ENCODE data around the gene SPSB4. TPM values are rescaled to one million over a fixed set of nuclear protein-coding genes. Genes with fewer than 3 reads are reported as not detected.
A peak's percentile ranks its signal among the peaks of the same experiment; 100 is the strongest.

The SPSB4 gene
- total and polyA plus RNA-seq, 9 donors: 13.1 to 29.8 (median 26.6) TPM

DNA sequence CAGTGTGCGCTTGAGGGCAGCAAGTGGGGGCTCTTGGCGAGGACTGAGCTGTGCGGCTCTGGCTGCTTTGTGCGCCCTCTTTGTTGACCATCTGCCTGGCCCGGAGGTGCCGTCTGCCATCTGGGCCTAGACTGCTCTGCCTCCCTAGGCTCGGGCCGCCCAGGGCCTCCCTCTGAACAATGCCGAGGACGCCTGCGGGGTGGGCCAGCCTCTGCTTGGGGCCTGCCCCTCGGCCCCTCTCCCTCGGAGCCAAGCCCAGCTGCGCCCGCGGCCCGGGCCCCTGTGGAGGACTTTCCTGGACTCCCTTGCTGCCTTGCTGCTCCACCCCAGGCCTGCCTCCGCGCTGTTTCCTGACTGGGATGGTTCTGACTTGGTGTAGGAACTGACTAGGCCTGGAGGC is 31.9 kb upstream of the SPSB4 start:
- Histone ChIP-seq H3K4me1 (ENCODE audit: control insufficient read depth, insufficient read depth, low read length) (peaks cover 10% of the 10 kb centered on the region), H3K27me3 (ENCODE audit: control insufficient read depth, insufficient read depth, low read length) (no peaks in the 10 kb centered on the region), H3K27ac (ENCODE audit: low read length) (no peak overlapping the region), H3K4me3 (ENCODE audit: low read length) (no peak overlapping the region), H3K9me3 (replicated peaks; ENCODE audit: control insufficient read depth, low read depth, low read length) (no peaks in the 10 kb centered on the region), H3K36me3 (ENCODE audit: control insufficient read depth, insufficient read depth, low read length) (no peaks in the 10 kb centered on the region)
- no peak for DNase-seq
- WGBS (ENCODE audit: insufficient coverage): 91% methylated on average over 15 of the region's 19 CpGs

DNA sequence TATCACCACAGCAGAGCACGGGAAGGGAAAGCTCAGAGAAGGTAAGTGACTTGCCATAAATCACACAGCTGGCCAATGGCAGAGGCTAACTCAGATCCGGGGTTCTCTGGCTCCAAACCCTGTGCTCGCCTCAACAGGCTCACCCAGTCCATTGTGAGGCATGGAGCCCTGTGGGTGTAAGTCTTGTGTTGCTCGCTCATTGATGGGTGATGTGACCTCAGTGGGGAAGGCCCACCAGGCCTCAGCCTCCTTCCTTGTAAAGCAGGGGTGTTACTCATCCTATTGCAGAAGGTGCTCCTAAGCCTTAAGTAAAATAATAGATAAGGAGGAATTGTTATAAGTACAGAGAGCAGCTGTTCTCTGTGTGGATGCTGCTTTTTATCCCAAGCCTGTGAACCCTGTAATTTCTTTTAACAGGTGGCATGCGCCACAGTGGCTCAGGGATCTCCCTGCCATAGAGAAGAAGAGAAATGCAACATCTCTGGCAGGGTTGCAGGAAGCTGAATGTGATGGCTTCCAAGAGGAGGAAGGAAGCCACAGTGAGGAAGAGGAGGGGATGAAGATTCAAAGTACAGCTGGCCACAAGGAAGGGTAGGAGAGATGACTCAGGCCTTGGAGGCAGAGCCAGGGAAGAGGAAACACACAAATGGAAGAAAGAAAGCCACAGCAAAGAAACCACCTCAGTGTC is 30.9 kb upstream of the SPSB4 start:
- 80% methylated on average over 4 of the region's 5 CpGs for WGBS (ENCODE audit: insufficient coverage)
- no peaks in the 10 kb centered on the region for H3K27me3 ChIP-seq (ENCODE audit: control insufficient read depth, insufficient read depth, low read length)
- H3K9me3 ChIP-seq (replicated peaks; ENCODE audit: control insufficient read depth, low read depth, low read length): no peaks in the 10 kb centered on the region
- H3K36me3 ChIP-seq (ENCODE audit: control insufficient read depth, insufficient read depth, low read length): no peaks in the 10 kb centered on the region
- peaks cover 10% of the 10 kb centered on the region for H3K4me1 ChIP-seq (ENCODE audit: control insufficient read depth, insufficient read depth, low read length)
- no peak for DNase-seq
- H3K4me3 ChIP-seq (ENCODE audit: low read length): no peak overlapping the region
- H3K27ac ChIP-seq (ENCODE audit: low read length): no peak overlapping the region

DNA sequence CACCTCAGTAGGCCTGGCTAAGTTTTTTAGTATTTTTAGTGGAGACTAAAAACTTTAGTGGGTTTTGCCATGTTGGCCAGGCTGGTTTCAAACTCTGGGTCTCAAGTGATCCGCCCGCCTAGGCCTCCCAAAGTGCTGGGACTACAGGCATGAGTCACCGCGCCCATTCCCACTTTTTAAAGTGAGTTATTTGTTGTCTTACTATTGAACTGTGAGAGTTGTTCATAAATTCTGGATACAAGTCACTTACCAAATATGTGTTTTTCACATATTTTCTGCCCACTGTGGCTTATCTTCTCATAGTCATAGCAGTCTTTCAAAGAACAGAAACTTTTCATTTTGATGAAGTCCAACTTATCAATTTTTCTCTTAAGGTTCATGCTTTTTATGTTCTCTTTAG is 29.9 kb upstream of the SPSB4 start:
- H3K36me3 ChIP-seq (ENCODE audit: control insufficient read depth, insufficient read depth, low read length): no peaks in the 10 kb centered on the region
- H3K4me3 ChIP-seq (ENCODE audit: low read length): no peak overlapping the region
- 100% methylated on average over 2 of the region's 4 CpGs for WGBS (ENCODE audit: insufficient coverage)
- H3K9me3 ChIP-seq (replicated peaks; ENCODE audit: control insufficient read depth, low read depth, low read length): no peaks in the 10 kb centered on the region
- no peak overlapping the region for H3K27ac ChIP-seq (ENCODE audit: low read length)
- H3K4me1 ChIP-seq (ENCODE audit: control insufficient read depth, insufficient read depth, low read length): peaks cover 10% of the 10 kb centered on the region
- H3K27me3 ChIP-seq (ENCODE audit: control insufficient read depth, insufficient read depth, low read length): no peaks in the 10 kb centered on the region
- DNase-seq: no peak

DNA sequence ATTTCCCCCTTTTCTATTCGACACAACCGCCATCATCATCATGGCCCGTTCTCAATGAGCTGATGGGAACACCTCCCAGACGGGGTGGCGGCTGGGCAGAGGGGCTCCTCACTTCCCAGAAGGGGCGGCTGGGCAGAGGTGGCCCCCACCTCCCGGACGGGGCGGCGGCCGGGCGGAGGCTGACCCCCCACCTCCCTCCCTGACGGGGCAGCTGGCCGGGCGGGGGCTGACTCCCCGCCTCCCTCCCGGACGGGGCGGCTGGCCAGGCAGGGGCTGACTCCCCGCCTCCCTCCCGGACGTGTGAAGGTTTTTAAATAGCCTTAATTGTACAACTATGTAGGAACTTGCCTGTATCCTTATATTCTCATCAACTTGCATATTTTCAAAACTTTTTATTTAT is 20.9 kb upstream of the SPSB4 start:
- WGBS (ENCODE audit: insufficient coverage): no CpG with 5 or more reads among the region's 22 CpGs
- Histone ChIP-seq H3K9me3 (replicated peaks; ENCODE audit: control insufficient read depth, low read depth, low read length) (no peaks in the 10 kb centered on the region), H3K36me3 (ENCODE audit: control insufficient read depth, insufficient read depth, low read length) (no peaks in the 10 kb centered on the region), H3K27ac (ENCODE audit: low read length) (no peak overlapping the region), H3K4me1 (ENCODE audit: control insufficient read depth, insufficient read depth, low read length) (no peaks in the 10 kb centered on the region), H3K27me3 (ENCODE audit: control insufficient read depth, insufficient read depth, low read length) (no peaks in the 10 kb centered on the region), H3K4me3 (ENCODE audit: low read length) (no peak overlapping the region)
- no peak for DNase-seq

- Histone ChIP-seq H3K27ac (ENCODE audit: low read length) (peak overlapping the region; percentile 5), H3K4me1 (ENCODE audit: control insufficient read depth, insufficient read depth, low read length) (no peaks in the 10 kb centered on the region), H3K9me3 (replicated peaks; ENCODE audit: control insufficient read depth, low read depth, low read length) (no peaks in the 10 kb centered on the region), H3K4me3 (ENCODE audit: low read length) (no peak overlapping the region), H3K36me3 (ENCODE audit: control insufficient read depth, insufficient read depth, low read length) (no peaks in the 10 kb centered on the region), H3K27me3 (ENCODE audit: control insufficient read depth, insufficient read depth, low read length) (no peaks in the 10 kb centered on the region)
- peak; percentile 53 for DNase-seq
- WGBS (ENCODE audit: insufficient coverage): no CpG with 5 or more reads among the region's 5 CpGs
Observed at GRCh38 chr3:141039589-141039988, 11.6 kb upstream of the SPSB4 start.

DNA sequence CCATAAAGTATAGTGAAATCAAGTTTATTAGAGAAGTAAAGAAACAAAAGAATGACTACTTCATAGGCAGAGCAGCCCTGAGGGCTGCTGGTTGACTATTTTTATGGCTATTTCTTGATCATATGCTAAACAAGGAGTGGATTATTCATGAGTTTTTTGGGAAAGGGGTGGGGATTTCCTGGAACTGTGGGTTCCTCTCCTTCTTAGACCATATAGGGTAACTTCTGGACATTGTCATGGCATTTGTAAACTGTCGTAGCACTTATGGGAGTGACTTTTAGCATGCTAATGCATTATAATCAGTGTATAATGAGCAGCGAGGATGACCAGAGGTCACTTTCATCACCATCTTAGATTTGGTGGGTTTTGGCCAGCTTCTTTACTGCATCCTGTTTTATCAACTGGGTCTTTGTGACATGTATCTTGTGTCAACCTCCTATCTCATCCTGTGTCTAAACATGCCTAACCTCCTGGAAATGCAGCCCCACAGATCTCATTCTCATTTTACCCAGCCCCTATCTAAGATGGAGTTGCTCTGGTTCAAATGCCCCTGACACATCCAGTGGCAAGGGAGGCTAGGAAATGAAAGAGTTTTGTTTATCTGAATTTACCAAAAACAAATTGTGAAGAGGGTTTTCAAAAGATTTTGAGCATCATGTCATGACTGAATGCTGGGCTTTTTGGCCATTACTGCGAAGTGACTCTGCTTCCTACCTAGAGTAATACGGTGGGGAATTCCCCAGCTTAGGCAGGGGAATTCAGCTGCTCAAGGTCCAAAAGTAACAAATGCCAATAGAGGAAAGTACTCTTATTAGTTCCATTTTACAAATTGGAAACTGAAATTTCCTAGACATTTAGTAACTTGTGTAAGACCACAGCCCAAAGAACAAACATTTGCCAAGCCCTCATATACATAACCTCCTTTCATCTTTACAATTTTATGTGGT is 6.2 kb upstream of the SPSB4 start:
- no peaks in the 10 kb centered on the region for H3K4me1 ChIP-seq (ENCODE audit: control insufficient read depth, insufficient read depth, low read length)
- no peaks in the 10 kb centered on the region for H3K36me3 ChIP-seq (ENCODE audit: control insufficient read depth, insufficient read depth, low read length)
- DNase-seq: no peak
- H3K27me3 ChIP-seq (ENCODE audit: control insufficient read depth, insufficient read depth, low read length): peaks cover 17% of the 10 kb centered on the region
- no peaks in the 10 kb centered on the region for H3K9me3 ChIP-seq (replicated peaks; ENCODE audit: control insufficient read depth, low read depth, low read length)
- H3K4me3 ChIP-seq (ENCODE audit: low read length): no peak overlapping the region
- WGBS (ENCODE audit: insufficient coverage): no CpG with 5 or more reads among the region's 4 CpGs
- H3K27ac ChIP-seq (ENCODE audit: low read length): no peak overlapping the region

- H3K36me3 ChIP-seq (ENCODE audit: control insufficient read depth, insufficient read depth, low read length): no peaks in the 10 kb centered on the region
- no CpG with 5 or more reads among the region's 1 CpG for WGBS (ENCODE audit: insufficient coverage)
- DNase-seq: no peak
- H3K9me3 ChIP-seq (replicated peaks; ENCODE audit: control insufficient read depth, low read depth, low read length): no peaks in the 10 kb centered on the region
- H3K27me3 ChIP-seq (ENCODE audit: control insufficient read depth, insufficient read depth, low read length): peaks cover 21% of the 10 kb centered on the region
- H3K4me3 ChIP-seq (ENCODE audit: low read length): no peak overlapping the region
- H3K4me1 ChIP-seq (ENCODE audit: control insufficient read depth, insufficient read depth, low read length): peaks cover 4% of the 10 kb centered on the region
- no peak overlapping the region for H3K27ac ChIP-seq (ENCODE audit: low read length)
Observed at GRCh38 chr3:141045849-141046248, 5.3 kb upstream of the SPSB4 start.

DNA sequence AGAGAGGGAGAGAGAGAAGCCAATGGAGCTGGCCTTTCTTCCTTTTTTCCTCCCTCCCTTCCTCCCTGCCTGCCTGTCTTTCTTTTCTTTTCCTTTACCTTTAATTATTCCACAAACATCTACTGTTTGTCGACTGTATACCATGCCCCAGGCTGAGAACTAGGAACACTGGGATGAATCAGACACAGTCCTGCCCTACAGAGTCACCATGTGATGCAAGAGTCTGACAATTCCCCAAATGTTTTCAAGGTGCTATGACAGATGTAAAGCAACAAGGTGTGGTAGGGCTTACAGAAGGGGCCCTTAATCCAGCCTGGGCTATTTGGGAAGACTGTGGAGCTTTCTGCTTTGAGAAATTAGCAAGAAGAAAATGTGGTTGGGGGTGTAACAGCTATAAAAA is 4.0 kb upstream of the SPSB4 start:
- no peak overlapping the region for H3K27ac ChIP-seq (ENCODE audit: low read length)
- 100% methylated on average over 1 of the region's 1 CpG for WGBS (ENCODE audit: insufficient coverage)
- peaks cover 26% of the 10 kb centered on the region for H3K27me3 ChIP-seq (ENCODE audit: control insufficient read depth, insufficient read depth, low read length)
- H3K36me3 ChIP-seq (ENCODE audit: control insufficient read depth, insufficient read depth, low read length): no peaks in the 10 kb centered on the region
- H3K9me3 ChIP-seq (replicated peaks; ENCODE audit: control insufficient read depth, low read depth, low read length): no peaks in the 10 kb centered on the region
- no peak overlapping the region for H3K4me3 ChIP-seq (ENCODE audit: low read length)
- H3K4me1 ChIP-seq (ENCODE audit: control insufficient read depth, insufficient read depth, low read length): peaks cover 8% of the 10 kb centered on the region
- no peak for DNase-seq

GRCh38 chr3:141049681-141050080 is 1.5 kb upstream of the SPSB4 start:
- Histone ChIP-seq H3K36me3 (ENCODE audit: control insufficient read depth, insufficient read depth, low read length) (no peaks in the 10 kb centered on the region), H3K27me3 (ENCODE audit: control insufficient read depth, insufficient read depth, low read length) (peaks cover 34% of the 10 kb centered on the region), H3K9me3 (replicated peaks; ENCODE audit: control insufficient read depth, low read depth, low read length) (no peaks in the 10 kb centered on the region), H3K4me1 (ENCODE audit: control insufficient read depth, insufficient read depth, low read length) (peaks cover 17% of the 10 kb centered on the region), H3K27ac (ENCODE audit: low read length) (no peak overlapping the region), H3K4me3 (ENCODE audit: low read length) (no peak overlapping the region)
- no peak for DNase-seq
- WGBS (ENCODE audit: insufficient coverage): 80% methylated on average over 1 of the region's 2 CpGs

- Histone ChIP-seq H3K9me3 (replicated peaks; ENCODE audit: control insufficient read depth, low read depth, low read length) (no peaks in the 10 kb centered on the region), H3K36me3 (ENCODE audit: control insufficient read depth, insufficient read depth, low read length) (peaks cover 2% of the 10 kb centered on the region), H3K27me3 (ENCODE audit: control insufficient read depth, insufficient read depth, low read length) (peaks cover 34% of the 10 kb centered on the region), H3K4me3 (ENCODE audit: low read length) (peak overlapping the region; percentile 90), H3K27ac (ENCODE audit: low read length) (peak overlapping the region; percentile 92), H3K4me1 (ENCODE audit: control insufficient read depth, insufficient read depth, low read length) (peaks cover 34% of the 10 kb centered on the region)
- peak; percentile 79 for DNase-seq
- WGBS (ENCODE audit: insufficient coverage): under 1% methylated on average over 77 of the region's 77 CpGs
Observed at GRCh38 chr3:141051443-141052200, 475 bp downstream of the SPSB4 start.

All from muscle of leg (tissue), 11 donors.